Measurements from ENCODE around the gene TNK2.
"Not testable (repeated sequence)": the region's sequence is repeated elsewhere in the genome, so short reads cannot be mapped to it uniquely, and the experiment has no call there.

DNA sequence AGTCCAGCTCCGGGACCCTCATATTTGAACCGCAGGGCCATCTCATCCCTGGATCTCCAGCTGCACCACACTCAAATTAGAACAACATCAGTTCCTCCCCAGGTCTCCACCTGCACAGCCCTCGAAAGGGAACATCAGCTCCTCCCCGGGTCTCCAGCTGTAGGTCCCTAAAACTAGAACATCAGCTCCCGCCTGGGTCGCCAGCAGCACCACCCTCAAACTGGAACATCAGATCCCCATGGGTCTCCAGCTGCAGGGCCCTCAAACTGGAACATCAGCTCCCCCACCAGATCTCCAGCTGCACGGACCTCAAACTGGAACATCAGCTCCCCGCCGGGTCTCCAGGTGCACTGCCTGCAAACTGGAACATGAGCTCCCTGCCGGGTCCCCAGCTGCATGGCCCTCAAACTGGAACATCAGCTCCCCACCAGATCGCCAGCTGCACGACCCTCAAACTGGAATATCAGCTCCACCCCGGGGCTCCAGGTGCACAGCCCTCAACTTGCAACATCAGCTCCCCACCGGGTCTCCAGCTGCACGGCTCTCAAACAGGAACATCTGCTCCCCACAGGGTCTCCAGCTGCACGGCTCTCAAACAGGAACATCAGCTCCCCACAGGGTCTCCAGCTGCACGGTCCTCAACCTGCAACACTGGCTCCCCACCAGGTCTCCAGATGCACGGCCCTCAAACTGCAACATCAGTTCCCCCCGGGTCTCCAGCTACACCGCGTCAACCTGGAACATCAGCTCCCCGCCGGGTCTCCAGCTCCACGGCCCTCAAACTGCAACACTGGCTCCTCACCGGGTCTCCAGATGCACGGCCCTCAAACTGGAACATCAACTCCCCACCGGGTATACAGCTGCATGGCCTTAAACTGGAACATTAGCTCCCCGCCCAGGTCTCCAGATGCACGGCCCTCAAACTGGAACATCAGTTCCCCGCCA, 31.4 kb upstream of the TNK2 start:
- TF ChIP-seq CTCF, POLR2A (IDR thresholded peaks at IDR 0.05): not testable (repeated sequence)
